K562 (cell line): ENCODE results near the gene ATP2B1.

ENCODE experiments used
- HNRNPK ChIP-seq: fragments of 200-400 bp; formaldehyde crosslinking; IDR thresholded peaks from one replicate; pipeline ENCODE4 v1.6.1; 2018; ENCODE audit warnings: mild to moderate bottlenecking, low read depth, low read length; ENCODE audit not compliant: poor library complexity, severe bottlenecking
- MYC ChIP-seq, 2 experiments: fragments of 250-450 bp in 1 of 2; sonication (Bioruptor Pico) in 1 of 2; IDR thresholded peaks; 2 replicates each; pipeline versions ENCODE4 v1.5.1 to v1.6.1; 2012 to 2021; ENCODE audit warnings: low read depth in 2 of 2, borderline replicate concordance in 1 of 2, improper control_type of control experiment in 1 of 2, low read length in 1 of 2, mild to moderate bottlenecking in 1 of 2, moderate library complexity in 1 of 2
- NELFE ChIP-seq: IDR thresholded peaks from 2 replicates; pipeline ENCODE4 v1.6.1; 2011; ENCODE audit warnings: mild to moderate bottlenecking; ENCODE audit not compliant: insufficient read depth, insufficient read length
- POLR2A ChIP-seq: fragments of 450-650 bp; conservative IDR thresholded peaks from 2 replicates; pipeline ENCODE4 v1.6.1; 2016
- TBL1XR1 ChIP-seq, 2 experiments: IDR thresholded peaks; 2 replicates each; pipeline ENCODE4 v1.6.1; 2012; ENCODE audit warnings: improper control_type of control experiment in 2 of 2, low read length in 2 of 2, mild to moderate bottlenecking in 1 of 2
- ZBTB43 ChIP-seq: sonication (generic); formaldehyde crosslinking; IDR thresholded peaks from 2 replicates; pipeline ENCODE4 v1.8.0; 2023; ENCODE audit warnings: mild to moderate bottlenecking, missing genetic modification reagents

GRCh38 chr12:89698607-89699006 lies 10.0 kb downstream of the ATP2B1 start:
- TF ChIP-seq MYC (IDR thresholded peaks at IDR 0.05; ENCODE audit: low read depth, low read length) (no peak), MYC (CRISPR knock-in tag; IDR thresholded peaks at IDR 0.05; ENCODE audit: borderline replicate concordance, low read depth) (no peak), HNRNPK (no peak), ZBTB43 (no peak), POLR2A (no peak), NELFE (no peak), TBL1XR1 (IDR thresholded peaks at IDR 0.05; ENCODE audit: low read length in 2 of 2) (no peak)
